Panc1 (cell line): ENCODE results near the gene DLGAP1. TPM values are rescaled to one million over a fixed set of nuclear protein-coding genes. Genes with fewer than 3 reads are reported as not detected.

Source experiments
- ATAC-seq: fragments of 200-7000 bp; cut with Tn5 transposase; 2 replicates; pipeline ENCODE4 v1.9.1; 2020; ENCODE audit warnings: mild to moderate bottlenecking, moderate library complexity
- BruUV-seq: library from RNA; stranded (reverse); fragments of 400-500 nt; replicated peaks from 2 replicates; lab custom pipeline; 2021; lab: Mats Ljungman, UMichigan
- CTCF ChIA-PET: fragments of 300-600 bp; sonication (Branson Sonifier 250); formaldehyde crosslinking; loops from one replicate; lab custom pipeline; 2022; ENCODE audit warnings: antibody characterized with exemption; lab: Charles Lee
- POLR2A ChIA-PET: fragments of 300-600 bp; sonication (Branson Sonifier 250); formaldehyde crosslinking; loops from one replicate; lab custom pipeline; 2022; ENCODE audit warnings: antibody characterized with exemption; lab: Charles Lee
- DNase-seq: peaks from one replicate; pipeline ENCODE4 v3.0.0-alpha.2; 2010; ENCODE audit warnings: low read depth, low spot score
- H3K27ac ChIP-seq: 2 replicates; pipeline ENCODE4 v1.5.1; 2011; ENCODE audit warnings: mild to moderate bottlenecking, low read length, inconsistent platforms
- H3K27me3 ChIP-seq: fragments of 200-500 bp; sonication (Bioruptor generic); 2 replicates; pipeline ENCODE4 v1.6.0; 2014; ENCODE audit warnings: low read length, inconsistent platforms; ENCODE audit not compliant: control insufficient read depth, insufficient read depth
- H3K36me3 ChIP-seq: fragments of 200-500 bp; sonication (Bioruptor generic); 2 replicates; pipeline ENCODE4 v1.5.1; 2014; ENCODE audit warnings: inconsistent platforms, mild to moderate bottlenecking, low read length, moderate library complexity; ENCODE audit not compliant: control insufficient read depth, insufficient read depth
- H3K4me1 ChIP-seq: 2 replicates; pipeline ENCODE4 v1.5.1; 2011; ENCODE audit warnings: inconsistent platforms, mild to moderate bottlenecking, low read length, moderate library complexity; ENCODE audit not compliant: control insufficient read depth, insufficient read depth
- H3K4me3 ChIP-seq, 2 experiments: 2 replicates each; pipeline ENCODE4 v1.5.1; 2011 to 2012; ENCODE audit warnings: low read depth in 2 of 2, low read length in 2 of 2, mild to moderate bottlenecking in 2 of 2, inconsistent platforms in 1 of 2, moderate library complexity in 1 of 2
- H3K9me3 ChIP-seq: fragments of 200-500 bp; sonication (Bioruptor generic); 2 replicates; pipeline ENCODE4 v1.5.1; 2014; ENCODE audit warnings: low read depth, mild to moderate bottlenecking, inconsistent platforms, low read length, moderate library complexity; ENCODE audit not compliant: control insufficient read depth, insufficient read depth
- POLR2AphosphoS5 ChIP-seq: IDR thresholded peaks from 2 replicates; pipeline ENCODE4 v1.6.1; 2012; ENCODE audit warnings: mild to moderate bottlenecking, low read depth, low read length, moderate library complexity
- REST ChIP-seq, 2 experiments: IDR thresholded peaks; 2 replicates each; pipeline ENCODE4 v1.6.1; 2011 to 2012; ENCODE audit warnings: low read depth in 2 of 2, control low read depth in 1 of 2, low read length in 1 of 2, mild to moderate bottlenecking in 1 of 2, moderate library complexity in 1 of 2; ENCODE audit not compliant: insufficient read depth in 1 of 2
- SIN3A ChIP-seq: IDR thresholded peaks from 2 replicates; pipeline ENCODE4 v1.6.1; 2012; ENCODE audit warnings: low read depth, mild to moderate bottlenecking, low read length, moderate library complexity, borderline replicate concordance; ENCODE audit not compliant: insufficient read depth
- TCF7L2 ChIP-seq: IDR thresholded peaks from 2 replicates; pipeline ENCODE4 v1.6.1; 2011; ENCODE audit warnings: mild to moderate bottlenecking, low read depth, low read length, inconsistent platforms
- in situ Hi-C: cut with HindIII; loops from 2 replicates; pipeline ENCODE4 v1.10.0; 2016; ENCODE audit warnings: low sequenced_read_pairs, low pct_unique_long_range_greater_than_20kb
- intact Hi-C: fragments of 100-400 bp; cut with micrococcal nuclease; formaldehyde crosslinking; loops from one replicate; pipeline ENCODE4 v1.10.0; 2022; ENCODE audit not compliant: unreplicated experiment
- total RNA-seq: library from RNA; stranded (reverse); gene quantifications from one replicate; pipeline ENCODE4 v1.2.1, GENCODE V29; 2021; ENCODE audit not compliant: unreplicated experiment
- TF ChIP-seq, protein P1 (sequence below): fragments of 450-650 bp; IDR thresholded peaks from 2 replicates; pipeline ENCODE4 v1.5.1; 2017; ENCODE audit warnings: mild to moderate bottlenecking

DLGAP1 gene
- total RNA-seq, 1 experiment from 2014 or later: 1.8 TPM

DNA sequence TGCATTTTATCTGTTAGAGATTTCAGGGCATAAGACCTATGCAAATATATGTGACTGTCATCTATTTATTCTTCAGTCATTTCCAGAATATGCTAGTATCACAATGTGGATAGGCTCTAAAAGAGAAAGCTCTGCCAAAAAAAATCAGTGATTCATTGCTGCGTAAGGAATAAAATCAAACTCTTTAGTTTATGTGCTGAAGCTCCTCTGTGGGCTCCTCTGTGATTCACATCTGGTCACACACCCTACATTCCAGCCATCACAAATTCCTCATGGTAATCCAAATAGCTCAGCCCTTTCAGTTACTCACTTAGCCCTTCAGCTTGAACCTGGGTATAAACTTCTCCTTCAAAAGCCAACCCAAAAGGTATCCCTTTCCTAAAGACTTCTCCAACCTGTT, 21.4 kb downstream of the DLGAP1 start:
- ATAC-seq: no peak
- no peak for DNase-seq
- POLR2A ChIA-PET: no interaction called here

DNA sequence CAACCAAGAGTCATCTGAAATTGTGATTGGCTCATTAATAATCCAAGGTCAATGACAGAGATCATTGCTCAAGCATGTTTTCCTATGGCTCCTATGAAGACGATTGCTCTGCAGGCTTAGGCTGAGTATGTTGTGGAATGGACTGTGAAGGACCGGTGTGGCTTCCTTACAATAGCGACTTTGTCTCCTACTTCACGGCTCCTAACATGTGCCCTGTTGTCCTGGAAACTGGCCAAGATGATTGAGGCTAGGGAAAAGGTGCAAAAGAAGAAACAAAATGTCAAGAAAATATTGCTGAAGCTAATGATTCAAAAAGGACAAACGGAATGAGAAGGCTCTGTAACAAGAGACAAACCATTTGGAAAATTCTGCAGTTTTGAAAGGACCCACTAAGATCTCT, 24.3 kb downstream of the DLGAP1 start:
- no TSS peak for BruUV-seq
- no peaks in the 10 kb centered on the region for H3K27me3 ChIP-seq
- in situ Hi-C loops: no loop called here
- no peaks in the 10 kb centered on the region for H3K36me3 ChIP-seq
- POLR2A ChIA-PET: no interaction called here
- TF ChIP-seq POLR2AphosphoS5: no peak
- CTCF ChIA-PET: no interaction called here
- intact Hi-C loops: no loop called here
- ATAC-seq (no peak), DNase-seq (no peak)
- H3K4me1 ChIP-seq: no peaks in the 10 kb centered on the region
- H3K4me3 ChIP-seq: no peak overlapping the region
- no peaks in the 10 kb centered on the region for H3K9me3 ChIP-seq
- no peak overlapping the region for H3K27ac ChIP-seq

More for the DNA sequence above, 21.4 kb downstream of the DLGAP1 start:
- Histone ChIP-seq H3K27ac (no peak overlapping the region), H3K36me3 (no peaks in the 10 kb centered on the region), H3K4me1 (no peaks in the 10 kb centered on the region), H3K27me3 (no peaks in the 10 kb centered on the region), H3K9me3 (no peaks in the 10 kb centered on the region), H3K4me3 (no peak overlapping the region)
- intact Hi-C loops (no loop called here), in situ Hi-C loops (no loop called here)
- no TSS peak for BruUV-seq
- TF ChIP-seq, protein P1, sequence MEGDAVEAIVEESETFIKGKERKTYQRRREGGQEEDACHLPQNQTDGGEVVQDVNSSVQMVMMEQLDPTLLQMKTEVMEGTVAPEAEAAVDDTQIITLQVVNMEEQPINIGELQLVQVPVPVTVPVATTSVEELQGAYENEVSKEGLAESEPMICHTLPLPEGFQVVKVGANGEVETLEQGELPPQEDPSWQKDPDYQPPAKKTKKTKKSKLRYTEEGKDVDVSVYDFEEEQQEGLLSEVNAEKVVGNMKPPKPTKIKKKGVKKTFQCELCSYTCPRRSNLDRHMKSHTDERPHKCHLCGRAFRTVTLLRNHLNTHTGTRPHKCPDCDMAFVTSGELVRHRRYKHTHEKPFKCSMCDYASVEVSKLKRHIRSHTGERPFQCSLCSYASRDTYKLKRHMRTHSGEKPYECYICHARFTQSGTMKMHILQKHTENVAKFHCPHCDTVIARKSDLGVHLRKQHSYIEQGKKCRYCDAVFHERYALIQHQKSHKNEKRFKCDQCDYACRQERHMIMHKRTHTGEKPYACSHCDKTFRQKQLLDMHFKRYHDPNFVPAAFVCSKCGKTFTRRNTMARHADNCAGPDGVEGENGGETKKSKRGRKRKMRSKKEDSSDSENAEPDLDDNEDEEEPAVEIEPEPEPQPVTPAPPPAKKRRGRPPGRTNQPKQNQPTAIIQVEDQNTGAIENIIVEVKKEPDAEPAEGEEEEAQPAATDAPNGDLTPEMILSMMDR: no peak
- no peak for TF ChIP-seq SIN3A
- TF ChIP-seq TCF7L2: no peak
- TF ChIP-seq REST (IDR thresholded peaks at IDR 0.05; ENCODE audit: insufficient read depth in 1 of 2, low read depth in 2 of 2, low read length in 1 of 2): no peak
- TF ChIP-seq POLR2AphosphoS5: no peak
- CTCF ChIA-PET: no interaction called here

GRCh38 chr18:4417714-4418113, 37.4 kb downstream of the DLGAP1 start:
- TF ChIP-seq, protein P1: no peak
- TF ChIP-seq SIN3A: no peak
- no peak for TF ChIP-seq POLR2AphosphoS5
- no peak for TF ChIP-seq TCF7L2
- TF ChIP-seq REST (IDR thresholded peaks at IDR 0.05; ENCODE audit: insufficient read depth in 1 of 2, low read depth in 2 of 2, low read length in 1 of 2): no peak
- ATAC-seq: no peak
- intact Hi-C loops: no loop called here
- H3K4me1 ChIP-seq: no peaks in the 10 kb centered on the region
- no peaks in the 10 kb centered on the region for H3K36me3 ChIP-seq
- no peak overlapping the region for H3K4me3 ChIP-seq
- CTCF ChIA-PET: no interaction called here
- POLR2A ChIA-PET: no interaction called here
- H3K27ac ChIP-seq: no peak overlapping the region
- in situ Hi-C loops: no loop called here
- H3K27me3 ChIP-seq: no peaks in the 10 kb centered on the region
- BruUV-seq: no TSS peak
- no peaks in the 10 kb centered on the region for H3K9me3 ChIP-seq
- DNase-seq: no peak
